GM19099 (cell line): ENCODE results near the gene CSDE1.

Experiments used
- POLR2A ChIP-seq: IDR thresholded peaks from 3 replicates; pipeline ENCODE4 v1.6.1; 2011; ENCODE audit warnings: low read depth; ENCODE audit not compliant: insufficient read length; ENCODE audit errors: extremely low read depth

CSDE1 gene

GRCh38 chr1:114757455-114758255 is at the start of gene CSDE1:
Gene CSDE1, minus strand, starts transcription at chr1:114757984. Its CDS starts 18,094 bp downstream, at chr1:114739890.
- TF ChIP-seq POLR2A, result peak; percentile 93

- no peak for TF ChIP-seq POLR2A
Measured at GRCh38 chr1:114803001-114803400, 45.2 kb upstream of the CSDE1 start.

- TF ChIP-seq POLR2A, result no peak
Measured at GRCh38 chr1:114794038-114794437, 36.3 kb upstream of the CSDE1 start.

GRCh38 chr1:114782476-114782875 is 24.7 kb upstream of the CSDE1 start:
- no peak for TF ChIP-seq POLR2A

- TF ChIP-seq POLR2A, result peak; percentile 98
Measured at GRCh38 chr1:114780344-114781226, 22.8 kb upstream of the CSDE1 start, which contains the start of gene SIKE1. Gene SIKE1, minus strand, starts transcription at chr1:114780685. Its CDS starts 78 bp downstream, at chr1:114780607.

- no peak for TF ChIP-seq POLR2A
Measured at GRCh38 chr1:114779722-114780121, 21.9 kb upstream of the CSDE1 start.

- TF ChIP-seq POLR2A, result no peak
Measured at GRCh38 chr1:114771992-114772391, 14.2 kb upstream of the CSDE1 start.

- no peak for TF ChIP-seq POLR2A
Measured at GRCh38 chr1:114770989-114771388, 13.2 kb upstream of the CSDE1 start.

GRCh38 chr1:114764689-114765088 is 6.9 kb upstream of the CSDE1 start:
- no peak for TF ChIP-seq POLR2A

- no peak for TF ChIP-seq POLR2A
Measured at GRCh38 chr1:114758256-114758832, 560 bp upstream of the CSDE1 start.

GRCh38 chr1:114756949-114757454 is 782 bp downstream of the CSDE1 start:
- no peak for TF ChIP-seq POLR2A

- no peak for TF ChIP-seq POLR2A
Measured at GRCh38 chr1:114756009-114756892, 1.5 kb downstream of the CSDE1 start.

- TF ChIP-seq POLR2A, result no peak
Measured at GRCh38 chr1:114755006-114755931, 2.5 kb downstream of the CSDE1 start.
